Measurements from ENCODE around the gene GNA12.

GNA12 gene

GRCh38 chr7:2691011-2691707, 152.9 kb downstream of the GNA12 start:
- in situ Hi-C loops (cut with HindIII; ENCODE audit: low sequenced_read_pairs) = no loop called here
- no peak for DNase-seq (ENCODE audit: low read depth)
- TF ChIP-seq, protein P1, sequence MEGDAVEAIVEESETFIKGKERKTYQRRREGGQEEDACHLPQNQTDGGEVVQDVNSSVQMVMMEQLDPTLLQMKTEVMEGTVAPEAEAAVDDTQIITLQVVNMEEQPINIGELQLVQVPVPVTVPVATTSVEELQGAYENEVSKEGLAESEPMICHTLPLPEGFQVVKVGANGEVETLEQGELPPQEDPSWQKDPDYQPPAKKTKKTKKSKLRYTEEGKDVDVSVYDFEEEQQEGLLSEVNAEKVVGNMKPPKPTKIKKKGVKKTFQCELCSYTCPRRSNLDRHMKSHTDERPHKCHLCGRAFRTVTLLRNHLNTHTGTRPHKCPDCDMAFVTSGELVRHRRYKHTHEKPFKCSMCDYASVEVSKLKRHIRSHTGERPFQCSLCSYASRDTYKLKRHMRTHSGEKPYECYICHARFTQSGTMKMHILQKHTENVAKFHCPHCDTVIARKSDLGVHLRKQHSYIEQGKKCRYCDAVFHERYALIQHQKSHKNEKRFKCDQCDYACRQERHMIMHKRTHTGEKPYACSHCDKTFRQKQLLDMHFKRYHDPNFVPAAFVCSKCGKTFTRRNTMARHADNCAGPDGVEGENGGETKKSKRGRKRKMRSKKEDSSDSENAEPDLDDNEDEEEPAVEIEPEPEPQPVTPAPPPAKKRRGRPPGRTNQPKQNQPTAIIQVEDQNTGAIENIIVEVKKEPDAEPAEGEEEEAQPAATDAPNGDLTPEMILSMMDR (IDR thresholded peaks at IDR 0.05; ENCODE audit: low read depth, low read length, missing control alignments) = no peak
- H3K4me3 ChIP-seq (ENCODE audit: low read depth, low read length) = no peak overlapping the region

DNA sequence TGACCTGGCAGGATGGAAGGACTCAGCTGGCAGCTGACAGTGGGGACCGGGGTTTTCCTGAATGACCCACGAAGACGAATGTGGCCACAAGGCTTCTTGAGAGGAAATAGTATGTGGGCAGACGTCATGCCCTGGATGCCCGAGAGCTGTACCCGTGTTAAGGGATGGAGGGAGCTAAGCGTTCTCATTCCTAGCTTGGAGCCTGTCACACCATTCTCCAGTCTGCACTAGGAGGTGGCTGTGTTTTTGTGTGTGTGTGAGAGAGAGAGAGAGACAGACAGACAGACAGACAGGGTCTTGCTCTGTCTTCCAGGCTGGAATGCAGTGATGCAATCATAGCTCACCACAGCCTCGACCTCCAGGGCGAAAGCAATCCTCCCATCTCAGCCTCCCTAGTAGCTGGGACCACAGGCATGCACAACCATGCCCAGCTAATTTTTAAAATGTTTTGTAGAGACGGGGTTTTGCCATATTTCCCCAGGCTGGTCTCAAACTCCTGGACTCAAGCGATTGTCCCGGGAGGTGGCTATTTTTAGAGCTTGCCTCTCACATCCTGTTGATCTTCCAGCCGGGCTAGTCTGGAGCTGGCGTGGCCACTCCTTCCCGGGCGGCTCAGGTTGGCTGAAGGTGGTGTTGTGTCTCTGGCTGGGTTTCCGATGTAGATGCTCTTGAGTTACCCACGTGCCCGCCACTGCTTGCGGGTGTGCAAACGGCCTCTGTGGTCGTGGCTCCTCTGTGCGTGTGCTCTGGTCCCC, 154.0 kb downstream of the GNA12 start:
- in situ Hi-C loops (cut with HindIII; ENCODE audit: low sequenced_read_pairs) = no loop called here
- no peak overlapping the region for H3K4me3 ChIP-seq (ENCODE audit: low read depth, low read length)
- DNase-seq (ENCODE audit: low read depth) = no peak
- TF ChIP-seq, protein P1 (IDR thresholded peaks at IDR 0.05; ENCODE audit: low read depth, low read length, missing control alignments) = no peak

DNA sequence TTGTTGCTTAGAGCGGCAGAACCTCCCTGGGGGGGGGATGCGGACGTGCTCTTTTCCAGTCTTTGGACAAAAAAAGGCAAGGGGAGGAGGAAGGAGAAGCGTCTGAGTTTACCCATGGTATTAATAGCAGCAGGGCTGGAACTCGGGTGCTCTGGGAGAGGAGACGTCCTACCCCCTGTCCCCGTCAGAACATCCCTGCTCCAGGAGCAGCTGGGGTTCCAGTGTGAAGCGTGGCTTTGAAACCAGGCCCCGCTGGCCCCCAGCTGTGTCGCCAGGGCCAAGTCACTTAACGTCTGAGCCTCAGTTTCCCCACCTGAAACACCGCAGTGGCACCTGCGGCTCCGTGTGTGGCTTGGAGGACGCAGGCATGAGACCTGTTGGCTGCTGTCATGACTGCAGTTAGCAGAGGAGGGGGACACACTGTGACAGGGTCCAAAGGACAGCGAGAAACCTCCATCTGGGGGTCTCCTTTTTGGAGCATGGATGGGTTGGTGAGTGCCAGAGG, 154.7 kb downstream of the GNA12 start:
- H3K4me3 ChIP-seq (ENCODE audit: low read depth, low read length) = no peak overlapping the region
- TF ChIP-seq, protein P1 (IDR thresholded peaks at IDR 0.05; ENCODE audit: low read depth, low read length, missing control alignments) = no peak
- no peak for DNase-seq (ENCODE audit: low read depth)
- in situ Hi-C loops (cut with HindIII; ENCODE audit: low sequenced_read_pairs) = no loop called here

DNA sequence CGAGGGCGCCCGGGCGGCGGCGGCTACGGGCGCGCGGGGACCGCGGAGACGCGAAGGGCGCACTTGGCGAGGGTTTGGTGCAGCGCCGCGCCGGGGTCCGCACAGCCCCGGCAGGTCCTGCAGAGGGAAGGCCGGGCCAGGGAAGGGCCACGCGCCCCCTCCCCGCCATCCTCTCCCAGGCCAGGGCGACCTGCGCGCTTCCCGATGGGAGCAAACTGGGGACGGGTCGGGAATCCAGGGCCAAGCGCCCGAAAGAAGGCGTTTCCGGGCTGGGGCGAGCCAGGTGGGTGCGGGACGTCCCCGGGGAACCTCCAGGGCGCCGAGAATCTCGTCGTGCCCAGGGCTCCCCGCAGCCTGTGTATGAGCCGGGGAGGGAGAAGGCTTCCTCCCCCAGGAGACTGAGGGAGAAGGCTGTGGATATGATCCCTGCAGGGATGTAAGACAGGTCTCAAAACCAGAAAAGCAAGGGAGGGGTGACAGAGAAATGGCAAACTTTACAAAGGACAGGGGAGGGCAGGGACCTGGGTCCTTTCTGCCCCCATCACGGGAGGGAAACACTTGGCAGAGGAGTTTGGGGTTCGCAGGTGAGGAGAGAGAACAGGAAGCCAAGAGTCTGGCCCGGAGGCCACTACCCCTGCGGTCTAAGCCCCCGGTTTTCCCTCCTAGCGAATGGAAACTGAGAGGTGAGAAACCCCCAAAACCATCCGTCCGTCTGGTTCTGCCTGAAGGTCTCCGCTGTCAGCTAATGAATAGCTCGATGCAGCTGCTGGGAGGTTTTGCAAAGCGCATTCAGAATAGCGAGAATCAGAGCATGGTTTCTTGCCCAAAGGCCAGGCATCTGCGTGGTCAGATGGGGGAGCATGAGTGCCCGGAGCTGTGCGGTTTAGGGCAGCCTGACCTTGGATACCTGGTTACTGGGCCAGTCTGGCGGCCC, 155.4 kb downstream of the GNA12 start:
- DNase-seq (ENCODE audit: low read depth) = no peak
- in situ Hi-C loops (cut with HindIII; ENCODE audit: low sequenced_read_pairs) = no loop called here
- TF ChIP-seq, protein P1 (IDR thresholded peaks at IDR 0.05; ENCODE audit: low read depth, low read length, missing control alignments) = no peak
- H3K4me3 ChIP-seq (ENCODE audit: low read depth, low read length) = no peak overlapping the region

DNA sequence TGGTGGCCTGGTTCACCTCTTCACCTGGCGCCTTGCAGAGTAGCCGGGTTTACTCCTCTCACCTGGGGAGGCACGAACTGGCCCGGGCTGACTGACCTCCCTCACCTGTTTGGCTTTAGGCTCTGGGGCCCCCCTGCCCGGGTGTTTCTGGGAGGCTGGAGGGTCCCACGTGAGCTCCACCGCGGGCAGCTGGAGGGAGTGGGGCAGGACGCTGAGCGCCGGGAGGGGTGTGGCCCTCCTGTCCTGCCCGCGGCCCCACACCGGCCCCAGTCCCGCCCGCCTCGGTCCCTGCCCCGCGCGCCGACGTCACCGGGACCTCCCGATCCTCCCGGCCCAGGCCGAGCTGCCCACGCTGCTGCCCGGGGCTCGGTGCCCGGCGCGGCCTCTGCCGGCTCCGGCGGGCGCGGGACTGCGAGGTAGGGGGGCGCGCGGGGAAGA, 156.2 kb downstream of the GNA12 start, which contains the start of gene AMZ1:
TSS of gene AMZ1 (plus strand) at position 322 of the 438 bp plus-strand sequence. CDS start 12,250 bp downstream, outside the sequence.
- in situ Hi-C loops (cut with HindIII; ENCODE audit: low sequenced_read_pairs) = no loop called here
- TF ChIP-seq, protein P1 (IDR thresholded peaks at IDR 0.05; ENCODE audit: low read depth, low read length, missing control alignments) = no peak
- no peak for DNase-seq (ENCODE audit: low read depth)
- H3K4me3 ChIP-seq (ENCODE audit: low read depth, low read length) = no peak within 1 kb of the TSS
